HG02763 (cell line): Measurements from ENCODE around the gene RBKS.
"Not testable (repeated sequence)": the region's sequence is repeated elsewhere in the genome, so short reads cannot be mapped to it uniquely, and the experiment has no call there.

Source experiments
- ATAC-seq: cut with Tn5 transposase; IDR thresholded peaks from one replicate; pipeline ENCODE4 v1.9.1; 2021; ENCODE audit warnings: mild to moderate bottlenecking, moderate library complexity; ENCODE audit not compliant: unreplicated experiment

RBKS gene

GRCh38 chr2:27875089-27875881 lies 14.9 kb downstream of the RBKS start:
- ATAC-seq: no peak

GRCh38 chr2:27873091-27873490 lies 17.1 kb downstream of the RBKS start:
- no peak for ATAC-seq

- ATAC-seq: no peak
These were observed 18.4 kb downstream of the RBKS start for GRCh38 chr2:27871802-27872201.

- ATAC-seq: no peak
These were observed 19.5 kb downstream of the RBKS start for GRCh38 chr2:27870724-27871123.

- no peak for ATAC-seq
These were observed 20.4 kb downstream of the RBKS start for GRCh38 chr2:27869763-27870162.

GRCh38 chr2:27866237-27866636 lies 23.9 kb downstream of the RBKS start:
- ATAC-seq: no peak

- ATAC-seq: not testable (repeated sequence)
These were observed 26.2 kb downstream of the RBKS start for GRCh38 chr2:27863955-27864354.

GRCh38 chr2:27863146-27863545 lies 27.0 kb downstream of the RBKS start:
- no peak for ATAC-seq

- no peak for ATAC-seq
These were observed 30.1 kb downstream of the RBKS start for GRCh38 chr2:27860111-27860510.

- ATAC-seq: no peak
These were observed 32.6 kb downstream of the RBKS start for GRCh38 chr2:27857417-27858172.

- ATAC-seq: no peak
These were observed 33.2 kb downstream of the RBKS start for GRCh38 chr2:27856956-27857355.

GRCh38 chr2:27856386-27856785 lies 33.8 kb downstream of the RBKS start:
- no peak for ATAC-seq

GRCh38 chr2:27855476-27855875 lies 34.7 kb downstream of the RBKS start:
- no peak for ATAC-seq

GRCh38 chr2:27854229-27854862 lies 35.8 kb downstream of the RBKS start:
- no peak for ATAC-seq

GRCh38 chr2:27852691-27853090 lies 37.5 kb downstream of the RBKS start:
- ATAC-seq: no peak

GRCh38 chr2:27849558-27850205 lies 40.5 kb downstream of the RBKS start:
- ATAC-seq: no peak

- ATAC-seq: no peak
These were observed 42.9 kb downstream of the RBKS start for GRCh38 chr2:27847333-27847732.

- no peak for ATAC-seq
These were observed 45.3 kb downstream of the RBKS start for GRCh38 chr2:27844821-27845255.

- ATAC-seq: no peak
These were observed 46.2 kb downstream of the RBKS start for GRCh38 chr2:27843992-27844391.

- no peak for ATAC-seq
These were observed 47.3 kb downstream of the RBKS start for GRCh38 chr2:27842894-27843293.

- no peak for ATAC-seq
These were observed 51.1 kb downstream of the RBKS start for GRCh38 chr2:27839022-27839618.
